SU-DHL-6 (cell line): ENCODE measurements around the gene ALDH4A1.

Experiments
- H2AFZ ChIP-seq: fragments of 200-600 bp; sonication (generic); 2 replicates; pipeline ENCODE4 v1.6.1; 2014; ENCODE audit warnings: low read depth, mild to moderate bottlenecking, moderate library complexity, mixed read lengths, antibody characterized with exemption, low read length; ENCODE audit not compliant: severe bottlenecking
- H3F3A ChIP-seq: fragments of 200-600 bp; shearing (Covaris generic); 2 replicates; pipeline ENCODE4 v1.6.0; 2016; ENCODE audit warnings: antibody characterized with exemption, mild to moderate bottlenecking; ENCODE audit not compliant: insufficient read depth
- H3K27ac ChIP-seq: fragments of 200-600 bp; sonication (generic); 2 replicates; pipeline ENCODE4 v1.5.1; 2016; ENCODE audit warnings: low read depth, mild to moderate bottlenecking, low read length, moderate library complexity, mixed read lengths
- H3K27me3 ChIP-seq: fragments of 200-600 bp; sonication (generic), shearing (Covaris generic); 2 replicates; pipeline ENCODE4 v1.6.0; 2014; ENCODE audit warnings: mild to moderate bottlenecking, low read length
- H3K36me3 ChIP-seq: fragments of 200-600 bp; sonication (generic); 2 replicates; pipeline ENCODE4 v1.6.1; 2014; ENCODE audit warnings: mild to moderate bottlenecking, low read length, mixed read lengths
- H3K4me2 ChIP-seq: fragments of 300-600, 200-600 bp; shearing (Covaris generic), sonication (generic); 2 replicates; pipeline ENCODE4 v1.6.0; 2014; ENCODE audit warnings: low read length, low read depth, mild to moderate bottlenecking; ENCODE audit not compliant: poor library complexity, severe bottlenecking
- H3K4me3 ChIP-seq: fragments of 200-600 bp; sonication (generic); 2 replicates; pipeline ENCODE4 v1.5.1; 2014; ENCODE audit warnings: antibody characterized with exemption, low read length, mild to moderate bottlenecking, mixed read lengths; ENCODE audit not compliant: insufficient read depth, poor library complexity, severe bottlenecking
- H3K79me2 ChIP-seq: fragments of 200-600 bp; sonication (generic); 2 replicates; pipeline ENCODE4 v1.6.1; 2014; ENCODE audit warnings: mild to moderate bottlenecking, low read length, moderate library complexity; ENCODE audit not compliant: insufficient read depth
- H3K9ac ChIP-seq: fragments of 200-600 bp; sonication (generic); 2 replicates; pipeline ENCODE4 v1.7.0; 2014; ENCODE audit warnings: mild to moderate bottlenecking, low read length
- H3K9me2 ChIP-seq: fragments of 200-600 bp; sonication (generic); replicated peaks from 2 replicates; pipeline ENCODE4 v1.6.1; 2014; ENCODE audit warnings: low read length; ENCODE audit not compliant: insufficient read depth
- H3K9me3 ChIP-seq: fragments of 200-600 bp; sonication (generic); 2 replicates; pipeline ENCODE4 v1.6.1; 2014; ENCODE audit warnings: low read length, mixed read lengths; ENCODE audit not compliant: insufficient read depth
- H4K20me1 ChIP-seq: fragments of 200-600 bp; sonication (generic); 2 replicates; pipeline ENCODE4 v1.6.1; 2014; ENCODE audit warnings: low read depth, mild to moderate bottlenecking, antibody characterized with exemption, low read length, moderate library complexity, mixed read lengths
- CTCF ChIP-seq: fragments of 200-600 bp; sonication (generic); IDR thresholded peaks from one replicate; pipeline ENCODE4 v1.5.1; 2017; ENCODE audit warnings: antibody characterized with exemption, mild to moderate bottlenecking, low read length, moderate library complexity; ENCODE audit not compliant: insufficient read depth, poor library complexity, severe bottlenecking
- EZH2phosphoT487 ChIP-seq: fragments of 200-600 bp; sonication (generic), shearing (Covaris generic); conservative IDR thresholded peaks from 2 replicates; pipeline ENCODE4 v1.6.1; 2018; ENCODE audit warnings: mild to moderate bottlenecking, antibody characterized with exemption, low read length, moderate library complexity, mixed read lengths

The ALDH4A1 gene

GRCh38 chr1:18912550-18912949 is 10.2 kb upstream of the ALDH4A1 start:
- Histone ChIP-seq H3K9me2 (no peaks in the 10 kb centered on the region), H4K20me1 (no peaks in the 10 kb centered on the region), H3K4me2 (no peak overlapping the region), H3K79me2 (no peaks in the 10 kb centered on the region), H3K27me3 (no peaks in the 10 kb centered on the region), H2AFZ (no peak overlapping the region), H3K27ac (no peak overlapping the region), H3K36me3 (no peaks in the 10 kb centered on the region), H3K9me3 (no peaks in the 10 kb centered on the region), H3F3A (no peaks in the 10 kb centered on the region), H3K4me3 (no peak overlapping the region), H3K9ac (no peak overlapping the region)
- no peak for TF ChIP-seq CTCF
- TF ChIP-seq EZH2phosphoT487, result no peak

- no peak overlapping the region for H3K4me2 ChIP-seq
- H3K9me3 ChIP-seq, result no peaks in the 10 kb centered on the region
- H3F3A ChIP-seq, result no peaks in the 10 kb centered on the region
- no peak overlapping the region for H3K4me3 ChIP-seq
- H3K36me3 ChIP-seq, result no peaks in the 10 kb centered on the region
- H4K20me1 ChIP-seq, result no peaks in the 10 kb centered on the region
- no peaks in the 10 kb centered on the region for H3K27me3 ChIP-seq
- H3K9me2 ChIP-seq, result no peaks in the 10 kb centered on the region
- H3K27ac ChIP-seq, result no peak overlapping the region
- TF ChIP-seq EZH2phosphoT487 (no peak), CTCF (no peak)
- no peak overlapping the region for H3K9ac ChIP-seq
- no peak overlapping the region for H2AFZ ChIP-seq
- H3K79me2 ChIP-seq, result no peaks in the 10 kb centered on the region
Measured at GRCh38 chr1:18908911-18909771, 6.8 kb upstream of the ALDH4A1 start.

GRCh38 chr1:18907917-18908845 is 5.8 kb upstream of the ALDH4A1 start:
- H3K4me3 ChIP-seq, result no peak overlapping the region
- H3K27me3 ChIP-seq, result no peaks in the 10 kb centered on the region
- H3K9me3 ChIP-seq, result no peaks in the 10 kb centered on the region
- H4K20me1 ChIP-seq, result no peaks in the 10 kb centered on the region
- H3K9me2 ChIP-seq, result no peaks in the 10 kb centered on the region
- H2AFZ ChIP-seq, result no peak overlapping the region
- no peak overlapping the region for H3K27ac ChIP-seq
- H3K79me2 ChIP-seq, result no peaks in the 10 kb centered on the region
- TF ChIP-seq EZH2phosphoT487, result no peak
- no peak for TF ChIP-seq CTCF
- no peaks in the 10 kb centered on the region for H3K36me3 ChIP-seq
- no peaks in the 10 kb centered on the region for H3F3A ChIP-seq
- no peak overlapping the region for H3K9ac ChIP-seq
- H3K4me2 ChIP-seq, result no peak overlapping the region
